OCI-LY7 (cell line): ENCODE measurements around the gene USP22. TPM values are rescaled to one million over a fixed set of nuclear protein-coding genes. Genes with fewer than 3 reads are reported as not detected.

Experiments used
- BruUV-seq: library from RNA; stranded (reverse); fragments of 400-500 nt; replicated peaks from 2 replicates; lab custom pipeline; 2021; lab: Mats Ljungman, UMichigan
- CTCF ChIA-PET: fragments of 300-600 bp; sonication (Branson Sonifier 250); formaldehyde crosslinking; loops from one replicate; lab custom pipeline; 2022; ENCODE audit warnings: antibody characterized with exemption; ENCODE audit not compliant: unreplicated experiment; lab: Charles Lee
- POLR2A ChIA-PET: fragments of 300-600 bp; sonication (Branson Sonifier 250); formaldehyde crosslinking; loops from one replicate; lab custom pipeline; 2022; ENCODE audit warnings: antibody characterized with exemption; lab: Charles Lee
- DNase-seq: peaks from one replicate; pipeline ENCODE4 v3.0.0-alpha.2; 2015; ENCODE audit warnings: low spot score
- H2AFZ ChIP-seq: fragments of 200-600 bp; sonication (generic), shearing (Covaris generic); 2 replicates; pipeline ENCODE4 v1.6.1; 2014; ENCODE audit warnings: mild to moderate bottlenecking, antibody characterized with exemption, low read length, moderate library complexity
- H3K27ac ChIP-seq: fragments of 200-600 bp; sonication (generic); 2 replicates; pipeline ENCODE4 v1.5.1; 2014; ENCODE audit warnings: mixed run types, low read depth, mild to moderate bottlenecking, moderate library complexity, low read length, inconsistent platforms; ENCODE audit not compliant: poor library complexity, severe bottlenecking
- H3K36me3 ChIP-seq: fragments of 200-600 bp; sonication (generic); 2 replicates; pipeline ENCODE4 v1.6.1; 2014; ENCODE audit warnings: mild to moderate bottlenecking, antibody characterized with exemption, low read length, moderate library complexity, mixed read lengths; ENCODE audit not compliant: insufficient read depth
- H3K4me1 ChIP-seq: fragments of 200-600 bp; sonication (generic); 2 replicates; pipeline ENCODE4 v1.5.1; 2014; ENCODE audit warnings: mild to moderate bottlenecking, low read length; ENCODE audit not compliant: insufficient read depth, poor library complexity, severe bottlenecking
- H3K4me2 ChIP-seq: fragments of 200-600 bp; sonication (generic); 2 replicates; pipeline ENCODE4 v1.6.1; 2014; ENCODE audit warnings: mild to moderate bottlenecking, low read length
- H3K4me3 ChIP-seq: fragments of 200-600 bp; sonication (generic); 2 replicates; pipeline ENCODE4 v1.5.1; 2014; ENCODE audit warnings: mild to moderate bottlenecking, low read depth, low read length; ENCODE audit not compliant: poor library complexity, severe bottlenecking
- H3K79me2 ChIP-seq: fragments of 200-600 bp; sonication (generic); 2 replicates; pipeline ENCODE4 v1.6.1; 2016; ENCODE audit warnings: low read depth, mild to moderate bottlenecking, low read length, moderate library complexity, mixed read lengths; ENCODE audit not compliant: insufficient read depth
- H3K9me2 ChIP-seq: fragments of 200-600 bp; sonication (generic); 2 replicates; pipeline ENCODE4 v1.6.1; 2016; ENCODE audit warnings: mild to moderate bottlenecking, low read length, mixed read lengths; ENCODE audit not compliant: insufficient read depth
- H3K9me3 ChIP-seq: fragments of 200-600 bp; sonication (generic); 2 replicates; pipeline ENCODE4 v1.6.1; 2014; ENCODE audit warnings: mild to moderate bottlenecking, mixed run types, low read length, mixed read lengths
- H4K20me1 ChIP-seq: fragments of 200-600 bp; sonication (generic); 2 replicates; pipeline ENCODE4 v1.6.1; 2014; ENCODE audit warnings: mild to moderate bottlenecking, antibody characterized with exemption, low read length, moderate library complexity, mixed read lengths; ENCODE audit not compliant: insufficient read depth
- EZH2phosphoT487 ChIP-seq: fragments of 200-600 bp; sonication (generic); IDR thresholded peaks from 2 replicates; pipeline ENCODE4 v1.6.1; 2018; ENCODE audit warnings: low read depth, borderline replicate concordance, mild to moderate bottlenecking, mixed run types, antibody characterized with exemption, low read length, moderate library complexity, mixed read lengths
- intact Hi-C: fragments of 100-400 bp; cut with micrococcal nuclease; formaldehyde crosslinking; loops from one replicate; pipeline ENCODE4 v1.10.0; 2022; ENCODE audit not compliant: unreplicated experiment
- total RNA-seq, 2 experiments: library from RNA; depleted of rRNA in 1 of 2; stranded (reverse); fragments of >200 nt in 1 of 2; shearing (Covaris generic) in 1 of 2; gene quantifications; 2 replicates each; pipeline ENCODE4 v1.2.3, GENCODE V29; 2014 to 2022
- TF ChIP-seq, protein P1 (sequence below): fragments of 200-600 bp; sonication (generic); conservative IDR thresholded peaks from 2 replicates; pipeline ENCODE4 v1.5.1; 2014; ENCODE audit warnings: mild to moderate bottlenecking, antibody characterized with exemption, low read length, moderate library complexity, mixed read lengths

Gene USP22
- total RNA-seq, 2 experiments from 2014 or later: 180 to 302 TPM

DNA sequence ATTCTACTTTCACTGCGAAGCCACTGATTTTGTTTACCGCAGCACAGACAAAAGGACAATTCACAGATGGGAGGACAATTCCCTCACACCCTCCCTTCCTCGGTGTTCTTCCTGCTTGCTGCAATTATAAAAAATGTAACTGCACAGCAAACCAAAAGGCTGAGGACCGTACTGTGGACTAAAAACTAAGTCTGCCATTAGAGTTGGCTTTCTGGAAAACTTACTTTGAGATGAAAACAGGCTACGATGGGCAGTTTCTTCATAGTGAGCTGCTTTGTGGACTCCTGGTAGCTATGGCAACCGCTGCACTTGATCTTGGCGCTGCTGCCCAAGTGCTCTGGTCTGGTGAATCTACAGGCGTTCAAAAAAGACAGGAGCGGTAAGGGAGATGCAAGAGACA, 35.2 kb downstream of the USP22 start:
- Histone ChIP-seq H3K36me3 (peaks cover 100% of the 10 kb centered on the region), H3K9me3 (no peaks in the 10 kb centered on the region), H4K20me1 (0 out of 2 replicates have a peak, but pooled peaks cover 10% of the 10 kb centered on the region), H3K9me2 (no peaks in the 10 kb centered on the region), H2AFZ (no peak overlapping the region), H3K79me2 (no peaks in the 10 kb centered on the region), H3K27ac (no peak overlapping the region), H3K4me1 (no peaks in the 10 kb centered on the region), H3K4me2 (no peak overlapping the region), H3K4me3 (no peak overlapping the region)
- ChIA-PET CTCF (no interaction called here), POLR2A (no interaction called here)
- no TSS peak for BruUV-seq
- no peak for DNase-seq
- no peak for TF ChIP-seq EZH2phosphoT487
- TF ChIP-seq, protein P1, sequence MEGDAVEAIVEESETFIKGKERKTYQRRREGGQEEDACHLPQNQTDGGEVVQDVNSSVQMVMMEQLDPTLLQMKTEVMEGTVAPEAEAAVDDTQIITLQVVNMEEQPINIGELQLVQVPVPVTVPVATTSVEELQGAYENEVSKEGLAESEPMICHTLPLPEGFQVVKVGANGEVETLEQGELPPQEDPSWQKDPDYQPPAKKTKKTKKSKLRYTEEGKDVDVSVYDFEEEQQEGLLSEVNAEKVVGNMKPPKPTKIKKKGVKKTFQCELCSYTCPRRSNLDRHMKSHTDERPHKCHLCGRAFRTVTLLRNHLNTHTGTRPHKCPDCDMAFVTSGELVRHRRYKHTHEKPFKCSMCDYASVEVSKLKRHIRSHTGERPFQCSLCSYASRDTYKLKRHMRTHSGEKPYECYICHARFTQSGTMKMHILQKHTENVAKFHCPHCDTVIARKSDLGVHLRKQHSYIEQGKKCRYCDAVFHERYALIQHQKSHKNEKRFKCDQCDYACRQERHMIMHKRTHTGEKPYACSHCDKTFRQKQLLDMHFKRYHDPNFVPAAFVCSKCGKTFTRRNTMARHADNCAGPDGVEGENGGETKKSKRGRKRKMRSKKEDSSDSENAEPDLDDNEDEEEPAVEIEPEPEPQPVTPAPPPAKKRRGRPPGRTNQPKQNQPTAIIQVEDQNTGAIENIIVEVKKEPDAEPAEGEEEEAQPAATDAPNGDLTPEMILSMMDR: no peak
- intact Hi-C loops: no loop called here

DNA sequence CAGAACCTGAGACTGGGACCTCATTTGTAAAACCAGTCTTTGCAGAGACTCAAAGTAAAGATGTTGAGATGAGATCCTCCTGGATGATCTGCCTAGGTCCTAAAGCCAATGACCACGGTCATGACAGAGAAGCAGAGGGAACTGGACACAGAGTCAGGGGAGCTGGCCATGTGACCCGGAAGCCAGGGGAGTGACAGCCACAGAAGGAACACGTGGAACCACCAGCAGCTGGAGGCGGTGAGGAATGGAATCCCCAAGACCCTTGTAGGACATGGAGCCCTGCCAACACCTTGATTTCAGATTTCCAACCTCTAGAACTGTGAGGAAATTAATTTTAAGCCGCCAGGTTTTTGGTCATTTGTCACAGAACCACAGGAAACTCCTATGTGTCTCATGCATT, 37.0 kb downstream of the USP22 start:
- ChIA-PET CTCF (no interaction called here), POLR2A (no interaction called here)
- H3K36me3 ChIP-seq: peaks cover 100% of the 10 kb centered on the region
- no peak for DNase-seq
- H3K9me2 ChIP-seq: no peaks in the 10 kb centered on the region
- no peak overlapping the region for H3K4me3 ChIP-seq
- H4K20me1 ChIP-seq: 0 out of 2 replicates have a peak, but pooled peaks cover 10% of the 10 kb centered on the region
- intact Hi-C loops: no loop called here
- H3K79me2 ChIP-seq: no peaks in the 10 kb centered on the region
- no peak overlapping the region for H3K4me2 ChIP-seq
- H3K4me1 ChIP-seq: no peaks in the 10 kb centered on the region
- no peak overlapping the region for H3K27ac ChIP-seq
- no peak overlapping the region for H2AFZ ChIP-seq
- no peaks in the 10 kb centered on the region for H3K9me3 ChIP-seq
- TF ChIP-seq, protein P1: no peak
- TF ChIP-seq EZH2phosphoT487: no peak
- no TSS peak for BruUV-seq

DNA sequence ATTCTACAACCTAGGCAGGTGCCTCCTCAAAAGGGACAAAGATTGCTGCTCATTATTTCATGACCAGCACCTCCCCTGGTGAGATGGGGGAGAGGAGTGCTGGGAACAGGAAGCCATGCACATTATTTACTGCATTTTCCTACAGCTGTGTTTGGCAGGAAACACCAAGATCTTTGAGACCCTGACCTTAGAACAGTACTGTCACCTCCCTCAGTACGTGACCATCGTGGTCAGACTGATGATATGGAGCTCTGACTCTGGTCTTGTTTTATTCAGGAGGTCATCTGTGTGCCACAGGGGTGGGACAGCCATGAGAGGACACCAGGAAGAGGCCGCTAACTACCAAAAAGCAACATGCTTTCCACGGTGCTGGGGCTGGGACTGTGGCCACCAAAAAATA, 37.4 kb downstream of the USP22 start:
- no peak for TF ChIP-seq EZH2phosphoT487
- TF ChIP-seq, protein P1: no peak
- H2AFZ ChIP-seq: no peak overlapping the region
- ChIA-PET POLR2A (no interaction called here), CTCF (no interaction called here)
- no peaks in the 10 kb centered on the region for H3K4me1 ChIP-seq
- no peak overlapping the region for H3K4me2 ChIP-seq
- intact Hi-C loops: no loop called here
- H3K9me2 ChIP-seq: no peaks in the 10 kb centered on the region
- no peaks in the 10 kb centered on the region for H3K9me3 ChIP-seq
- 0 out of 2 replicates have a peak, but pooled peaks cover 10% of the 10 kb centered on the region for H4K20me1 ChIP-seq
- no peaks in the 10 kb centered on the region for H3K79me2 ChIP-seq
- DNase-seq: no peak
- H3K27ac ChIP-seq: no peak overlapping the region
- peaks cover 100% of the 10 kb centered on the region for H3K36me3 ChIP-seq
- H3K4me3 ChIP-seq: no peak overlapping the region
- BruUV-seq: no TSS peak
